Gastroesophageal sphincter (tissue), 4 donors: ENCODE data around the gene COX10. TPM values are rescaled to one million over a fixed set of nuclear protein-coding genes. Genes with fewer than 3 reads are reported as not detected.

Experiments
- ATAC-seq: fragments of 150-250 bp; one replicate; pipeline ENCODE4 v1.9.1; 2016; ENCODE audit warnings: mild to moderate bottlenecking, moderate library complexity
- H3K27ac ChIP-seq, 4 donors: fragments of 200-600 bp; sonication (generic) in 3 of 4; 1 replicate in 3 of 4; 2 replicates in 1 of 4; pipeline ENCODE4 v1.5.1; 2016 to 2019
- H3K27me3 ChIP-seq: fragments of 200-600 bp; sonication (generic); one replicate; pipeline ENCODE4 v1.5.1; 2019
- H3K36me3 ChIP-seq, 2 donors: fragments of 200-600 bp; sonication (generic); one replicate each; pipeline ENCODE4 v1.5.1; 2019; ENCODE audit warnings: control low read depth in 1 of 2
- H3K4me1 ChIP-seq, 3 donors: fragments of 200-600 bp; sonication (generic); 1 replicate in 2 of 3; 2 replicates in 1 of 3; pipeline ENCODE4 v1.5.1; 2016 to 2019; ENCODE audit warnings: control low read depth in 2 of 3
- H3K4me3 ChIP-seq, 2 donors: fragments of 200-600 bp; sonication (generic); one replicate each; pipeline ENCODE4 v1.5.1; 2019; ENCODE audit warnings: mild to moderate bottlenecking in 1 of 2, moderate library complexity in 1 of 2
- H3K9me3 ChIP-seq, 3 donors: fragments of 200-600 bp; sonication (generic); one replicate each; pipeline ENCODE4 v1.5.1; 2017 to 2019; ENCODE audit warnings: control low read depth in 2 of 3
- CTCF ChIP-seq, 4 experiments: fragments of 200-600 bp in 2 of 4; fragments of 450-650 bp in 2 of 4; sonication (generic) in 1 of 4; IDR thresholded peaks; one replicate each; pipeline ENCODE4 v1.5.1; 2017 to 2019; ENCODE audit warnings: antibody characterized with exemption in 4 of 4, mild to moderate bottlenecking in 2 of 4, moderate library complexity in 2 of 4
- EP300 ChIP-seq: sonication (generic); formaldehyde crosslinking; IDR thresholded peaks from one replicate; pipeline ENCODE4 v1.6.1; 2017; ENCODE audit warnings: antibody characterized with exemption, mild to moderate bottlenecking
- POLR2A ChIP-seq, 2 donors: fragments of 450-650 bp; IDR thresholded peaks; one replicate each; pipeline ENCODE4 v1.6.1; 2017; ENCODE audit warnings: antibody characterized with exemption in 2 of 2, mild to moderate bottlenecking in 2 of 2, moderate library complexity in 1 of 2
- POLR2AphosphoS5 ChIP-seq: sonication (generic); formaldehyde crosslinking; IDR thresholded peaks from one replicate; pipeline ENCODE4 v1.6.1; 2017; ENCODE audit warnings: antibody characterized with exemption
- WGBS, 2 donors: methylation state at CpG; one replicate each; pipeline ENCODE4 v1.1.5; 2018; ENCODE audit warnings: low coverage in 1 of 2; 5-methylcytosine and 5-hydroxymethylcytosine counted together
- total RNA-seq, 4 donors: library from RNA; depleted of rRNA; stranded (reverse); fragments of >200 nt; gene quantifications; one replicate each; pipeline ENCODE4 v1.1.0, GENCODE V29; 2016

COX10 gene
- total RNA-seq, 4 donors from 2014 or later, result 20.3 to 30.0 (median 26.5) TPM

GRCh38 chr17:14092808-14093207, 23.5 kb downstream of the COX10 start:
- Histone ChIP-seq H3K36me3 (no peaks in the 10 kb centered on the region), H3K9me3 (no peaks in the 10 kb centered on the region), H3K27me3 (no peaks in the 10 kb centered on the region), H3K4me3 (no peak overlapping the region), H3K4me1 (peaks cover 0 to 32% (median 0%) of the 10 kb centered on the region in 3 donors), H3K27ac (no peak overlapping the region)
- WGBS, 2 donors, result 53 to 67% methylated on average over 1 of the region's 1 CpG
- TF ChIP-seq CTCF (IDR thresholded peaks at IDR 0.05) (no peak), EP300 (no peak), POLR2A (IDR thresholded peaks at IDR 0.05) (no peak), POLR2AphosphoS5 (no peak)
- no peak for ATAC-seq

GRCh38 chr17:14094676-14095601, 25.6 kb downstream of the COX10 start:
- no peak overlapping the region for H3K4me3 ChIP-seq
- ATAC-seq, result no peak
- peaks cover 0 to 32% (median 0%) of the 10 kb centered on the region in 3 donors for H3K4me1 ChIP-seq

GRCh38 chr17:14095631-14096030, 26.3 kb downstream of the COX10 start:
- no peaks in the 10 kb centered on the region for H3K9me3 ChIP-seq
- peaks cover 0 to 32% (median 0%) of the 10 kb centered on the region in 3 donors for H3K4me1 ChIP-seq
- ATAC-seq, result no peak
- H3K27me3 ChIP-seq, result no peaks in the 10 kb centered on the region
- H3K27ac ChIP-seq, result no peak overlapping the region
- H3K4me3 ChIP-seq, result no peak overlapping the region
- H3K36me3 ChIP-seq, result no peaks in the 10 kb centered on the region
- WGBS, 2 donors, result 97 to 100% methylated on average over 2 to 3 of the region's 3 CpGs
- TF ChIP-seq POLR2A (IDR thresholded peaks at IDR 0.05), result no peak
- TF ChIP-seq POLR2AphosphoS5, result no peak
- no peak for TF ChIP-seq EP300
- no peak for TF ChIP-seq CTCF (IDR thresholded peaks at IDR 0.05)

More at GRCh38 chr17:14094676-14095601, 25.6 kb downstream of the COX10 start:
- no peaks in the 10 kb centered on the region for H3K36me3 ChIP-seq
- no peak overlapping the region for H3K27ac ChIP-seq
- TF ChIP-seq EP300 (no peak), POLR2AphosphoS5 (no peak), POLR2A (IDR thresholded peaks at IDR 0.05) (no peak), CTCF (IDR thresholded peaks at IDR 0.05) (no peak)
- H3K27me3 ChIP-seq, result no peaks in the 10 kb centered on the region
- 82 to 85% methylated on average over 6 to 7 of the region's 7 CpGs for WGBS, 2 donors
- no peaks in the 10 kb centered on the region for H3K9me3 ChIP-seq

- H3K36me3 ChIP-seq, result peaks cover 0 to 19% of the 10 kb centered on the region in 2 donors
- H3K27ac ChIP-seq, result no peak overlapping the region
- no peaks in the 10 kb centered on the region for H3K27me3 ChIP-seq
- TF ChIP-seq POLR2A (IDR thresholded peaks at IDR 0.05) (no peak), CTCF (IDR thresholded peaks at IDR 0.05) (no peak), EP300 (no peak), POLR2AphosphoS5 (no peak)
- peaks cover 0 to 21% (median 0%) of the 10 kb centered on the region in 3 donors for H3K4me1 ChIP-seq
- WGBS, 2 donors, result 91 to 100% methylated on average over 1 to 3 of the region's 3 CpGs
- ATAC-seq, result no peak
- H3K9me3 ChIP-seq, result no peaks in the 10 kb centered on the region
- no peak overlapping the region for H3K4me3 ChIP-seq
These were observed 28.9 kb downstream of the COX10 start for GRCh38 chr17:14098246-14098645.
